ENCODE data around the gene CCL18.
"Not testable (repeated sequence)": the region's sequence is repeated elsewhere in the genome, so short reads cannot be mapped to it uniquely, and the experiment has no call there.

CCL18 gene

DNA sequence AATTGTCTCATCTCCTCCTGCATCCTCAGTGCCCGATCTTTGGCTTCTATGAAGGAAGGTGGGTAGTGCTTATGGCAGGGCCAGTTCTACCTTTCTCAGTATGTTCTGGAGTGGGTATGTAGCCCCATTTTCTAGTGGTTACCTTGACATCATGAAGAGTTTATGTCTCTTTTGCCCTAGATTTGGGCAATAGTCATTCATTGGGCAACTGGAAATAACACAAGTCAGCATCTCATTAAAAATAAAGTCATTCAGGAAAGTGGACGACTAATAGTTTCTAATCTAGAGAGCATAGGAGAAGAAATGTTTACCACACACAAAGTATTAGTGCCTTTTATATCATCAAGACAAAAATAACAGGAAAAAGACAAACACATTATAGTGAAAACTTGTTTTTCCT lies 19.6 kb downstream of the CCL18 start:
- CTCF ChIA-PET = interaction anchor here (1.6 kb wide), 1 partner anchor 11 kb away, joined by 4 read pairs; no protein-coding TSS in a partner anchor
- not testable (repeated sequence) for H3K9me3 Mint-ChIP-seq

DNA sequence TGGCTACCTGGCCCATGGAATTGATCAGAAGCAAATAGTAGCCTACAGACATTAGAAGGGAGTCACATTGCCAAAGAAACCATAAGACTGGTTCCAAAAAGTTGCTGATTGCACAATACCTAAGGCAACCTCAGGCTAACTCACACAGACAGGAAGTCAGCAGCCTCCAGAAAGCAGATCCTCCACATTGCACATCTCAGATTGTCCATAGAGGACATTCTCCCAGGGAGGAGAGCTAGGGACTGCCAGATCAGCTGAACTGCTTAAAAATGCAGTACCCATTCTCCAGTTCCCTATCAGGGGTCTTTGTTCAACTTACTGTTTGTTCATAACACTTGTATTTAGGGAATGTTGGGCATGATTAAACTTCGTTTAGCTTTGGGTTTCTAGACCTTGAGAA lies 21.7 kb downstream of the CCL18 start:
- Mint-ChIP-seq H3K4me1 (peaks cover 11% of the 10 kb centered on the region), H3K9me3 (no peaks in the 10 kb centered on the region), H3K27me3 (peaks cover 37% of the 10 kb centered on the region), H3K27ac (no peak overlapping the region), H3K4me3 (no peak overlapping the region), H3K36me3 (no peaks in the 10 kb centered on the region)
- DNase-seq = no peak
- CTCF ChIA-PET = interaction anchor here (1.0 to 1.5 kb wide), 2 partner anchors 13 to 116 kb away, joined by 3 to 4 read pairs; no protein-coding TSS in a partner anchor

More for the DNA sequence above, 19.6 kb downstream of the CCL18 start:
- Mint-ChIP-seq H3K27me3 (peaks cover 18% of the 10 kb centered on the region), H3K4me1 (peaks cover 11% of the 10 kb centered on the region)
- H3K4me3 Mint-ChIP-seq, H3K36me3 Mint-ChIP-seq, DNase-seq, H3K27ac Mint-ChIP-seq: not testable (repeated sequence)

- H3K4me1 Mint-ChIP-seq = peaks cover 11% of the 10 kb centered on the region
- CTCF ChIA-PET = interaction anchor here (1.0 to 1.5 kb wide), 2 partner anchors 14 to 117 kb away, joined by 3 to 4 read pairs; no protein-coding TSS in a partner anchor
- no peak overlapping the region for H3K27ac Mint-ChIP-seq
- no peak for DNase-seq
- H3K27me3 Mint-ChIP-seq = peaks cover 36% of the 10 kb centered on the region
- no peaks in the 10 kb centered on the region for H3K9me3 Mint-ChIP-seq
- H3K36me3 Mint-ChIP-seq = no peaks in the 10 kb centered on the region
- H3K4me3 Mint-ChIP-seq = no peak overlapping the region
Observed at GRCh38 chr17:36086791-36087190, 22.7 kb downstream of the CCL18 start.

DNA sequence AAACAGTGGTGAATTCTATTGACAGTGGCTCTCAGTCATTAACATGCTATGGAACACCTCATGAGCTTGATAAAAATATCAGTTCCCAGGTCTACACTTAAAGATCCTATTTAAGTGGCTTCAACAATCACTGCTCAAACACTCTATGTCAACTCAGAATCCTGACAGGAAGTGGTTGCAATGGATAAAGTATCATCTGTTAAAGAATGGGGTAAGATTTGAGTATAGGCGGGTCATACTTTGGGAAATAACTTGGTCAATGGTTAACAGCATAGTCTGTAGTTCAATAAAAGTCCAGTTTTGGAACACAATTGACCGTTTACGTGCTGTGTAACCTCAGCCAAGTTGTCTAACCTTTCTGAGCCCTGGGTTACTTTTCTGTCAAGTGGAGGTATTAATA lies 23.4 kb downstream of the CCL18 start:
- H3K27ac Mint-ChIP-seq, H3K4me3 Mint-ChIP-seq, DNase-seq, H3K4me1 Mint-ChIP-seq, H3K36me3 Mint-ChIP-seq, H3K9me3 Mint-ChIP-seq: not testable (repeated sequence)
- peaks cover 37% of the 10 kb centered on the region for H3K27me3 Mint-ChIP-seq
- CTCF ChIA-PET = interaction anchor here (1.5 kb wide), 1 partner anchor 15 kb away, joined by 4 read pairs; no protein-coding TSS in a partner anchor

- CTCF ChIA-PET, H3K9me3 Mint-ChIP-seq, H3K4me3 Mint-ChIP-seq, H3K27ac Mint-ChIP-seq, H3K4me1 Mint-ChIP-seq, H3K36me3 Mint-ChIP-seq, DNase-seq: not testable (repeated sequence)
- peaks cover 34% of the 10 kb centered on the region for H3K27me3 Mint-ChIP-seq
Observed at GRCh38 chr17:36087897-36088572, 24.0 kb downstream of the CCL18 start.

GRCh38 chr17:36088670-36089338 lies 24.7 kb downstream of the CCL18 start:
- CTCF ChIA-PET = interaction anchor here (0.9 kb wide), 1 partner anchor 16 kb away, joined by 4 read pairs; no protein-coding TSS in a partner anchor
- Mint-ChIP-seq H3K4me3 (no peak overlapping the region), H3K4me1 (no peaks in the 10 kb centered on the region), H3K27ac (no peak overlapping the region), H3K9me3 (no peaks in the 10 kb centered on the region), H3K27me3 (peaks cover 34% of the 10 kb centered on the region), H3K36me3 (no peaks in the 10 kb centered on the region)
- DNase-seq = no peak

DNA sequence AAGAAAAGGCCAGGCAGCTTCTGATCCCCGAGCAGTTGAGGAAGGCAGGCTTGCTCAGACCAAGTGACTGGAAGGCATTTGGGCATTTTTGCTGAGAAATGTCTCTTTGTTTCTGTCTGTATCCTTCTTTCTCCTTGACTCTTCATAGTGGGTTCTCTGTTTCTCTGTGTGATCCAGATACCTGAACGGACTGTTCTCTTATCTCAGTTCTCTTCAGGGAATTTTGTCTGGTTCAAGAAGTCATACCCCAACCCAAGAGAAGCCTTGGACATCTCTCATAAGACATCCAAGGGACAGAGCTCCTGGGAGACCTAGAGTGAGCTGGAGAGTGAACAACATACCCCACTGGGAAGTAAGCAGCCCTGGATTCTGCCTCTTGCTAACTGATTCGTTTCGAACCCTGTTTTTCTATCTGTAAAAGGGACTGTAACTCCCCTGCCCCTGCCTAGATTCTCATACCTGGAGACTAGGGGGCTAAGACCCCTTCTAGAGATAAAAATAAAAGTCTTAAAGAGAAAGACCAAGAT lies 25.3 kb downstream of the CCL18 start:
- no peak for DNase-seq
- H3K36me3 Mint-ChIP-seq = no peaks in the 10 kb centered on the region
- peaks cover 39% of the 10 kb centered on the region for H3K27me3 Mint-ChIP-seq
- no peak overlapping the region for H3K4me3 Mint-ChIP-seq
- no peaks in the 10 kb centered on the region for H3K9me3 Mint-ChIP-seq
- H3K27ac Mint-ChIP-seq = no peak overlapping the region
- CTCF ChIA-PET = interaction anchor here (0.9 kb wide), 1 partner anchor 17 kb away, joined by 4 read pairs; no protein-coding TSS in a partner anchor
- no peaks in the 10 kb centered on the region for H3K4me1 Mint-ChIP-seq

DNA sequence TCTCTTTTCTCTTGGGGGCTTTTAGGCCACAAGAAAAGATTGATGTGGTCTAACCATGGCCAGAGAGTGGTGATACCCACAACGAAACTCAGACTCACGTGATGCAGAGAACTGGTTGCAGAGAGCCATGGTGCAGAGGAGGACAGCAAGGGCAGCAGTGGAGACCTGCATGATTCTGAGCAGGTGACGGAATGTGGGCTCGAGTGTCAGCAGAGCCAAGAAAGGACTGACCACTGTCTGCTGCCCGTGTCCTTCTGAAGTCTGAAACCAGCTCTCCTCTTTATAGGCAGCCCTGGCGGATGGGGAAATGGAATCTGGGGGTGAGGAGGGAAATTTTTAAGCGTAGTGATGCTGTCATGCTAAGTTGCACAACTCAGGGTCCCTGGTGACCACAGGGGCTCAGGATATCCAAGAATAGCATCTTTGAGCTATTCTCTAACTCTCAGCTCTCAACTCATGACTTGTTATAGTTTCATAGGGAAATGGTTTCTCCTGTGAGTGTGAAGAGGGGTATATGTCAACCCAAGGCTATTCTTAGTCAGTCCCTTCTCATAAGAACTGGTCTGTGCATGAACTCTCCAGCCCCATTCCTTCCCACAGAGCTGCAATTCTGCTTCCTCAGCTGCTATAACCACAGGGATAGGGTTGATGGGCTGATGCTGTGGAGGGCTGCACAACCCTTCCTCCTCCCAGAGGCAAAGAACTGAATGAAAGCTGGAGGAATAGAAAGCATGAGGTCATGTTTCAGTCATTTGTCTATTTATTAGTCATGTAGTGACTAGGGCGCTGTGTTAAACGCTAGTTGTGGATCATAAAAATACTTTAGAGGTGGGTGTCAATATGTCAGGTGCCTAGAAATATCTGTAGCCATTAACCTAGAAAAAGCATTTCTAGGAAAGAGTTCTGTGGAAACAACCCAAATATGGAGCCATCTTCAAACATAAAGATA lies 26.1 kb downstream of the CCL18 start, which contains the start of gene CCL3:
TSS of gene CCL3 (minus strand) at position 256 of the 949 bp plus-strand sequence. CDS start at position 171, 85 bp downstream.
- Mint-ChIP-seq H3K36me3 (no peaks in the 10 kb centered on the region), H3K4me1 (no peaks in the 10 kb centered on the region), H3K4me3 (no peak within 1 kb of the TSS), H3K27ac (no peak within 1 kb of the TSS), H3K27me3 (peaks cover 45% of the 10 kb centered on the region), H3K9me3 (no peaks in the 10 kb centered on the region)
- DNase-seq = no peak
- CTCF ChIA-PET = no interaction called here

DNA sequence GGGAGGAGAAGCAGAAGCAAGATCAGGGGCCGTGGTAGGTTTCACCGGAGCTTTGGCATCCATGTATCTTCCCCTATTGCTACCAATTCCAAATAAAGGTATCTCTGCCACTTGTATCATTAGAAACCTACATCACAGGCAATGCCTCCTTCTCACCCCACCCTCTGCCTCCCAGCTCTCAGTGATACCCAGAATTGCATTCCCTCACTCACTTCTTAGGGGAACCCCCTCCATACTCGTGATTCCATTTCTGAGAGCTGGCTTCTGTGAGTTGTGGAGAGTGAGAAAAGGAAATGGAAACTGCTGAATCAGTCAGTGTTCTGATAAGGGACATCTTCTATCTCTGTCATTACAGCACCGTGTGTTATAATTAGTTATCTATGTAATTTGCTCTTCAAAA lies 28.2 kb downstream of the CCL18 start:
- H3K4me1 Mint-ChIP-seq = no peaks in the 10 kb centered on the region

DNA sequence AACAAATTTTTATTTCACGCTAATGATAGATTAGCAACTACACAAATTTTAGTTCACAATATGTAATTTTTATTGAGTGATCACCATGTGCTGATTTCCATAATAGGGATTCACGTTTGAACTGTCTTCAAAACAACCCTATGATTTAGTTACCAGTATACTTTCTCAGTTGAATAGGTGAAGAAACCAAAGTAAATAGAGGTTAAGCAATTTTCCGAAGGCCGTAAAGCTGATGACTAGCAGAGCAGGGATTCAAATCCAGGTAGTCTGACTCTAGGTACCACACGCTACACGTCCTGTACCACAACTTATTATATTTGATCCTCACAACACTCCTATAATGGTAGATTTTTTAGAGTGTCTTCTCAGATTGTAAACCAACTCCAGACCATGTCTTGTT lies 28.6 kb downstream of the CCL18 start:
- peaks cover 49% of the 10 kb centered on the region for H3K27me3 Mint-ChIP-seq
- DNase-seq, H3K9me3 Mint-ChIP-seq, H3K4me3 Mint-ChIP-seq, H3K36me3 Mint-ChIP-seq, H3K4me1 Mint-ChIP-seq, H3K27ac Mint-ChIP-seq: not testable (repeated sequence)
- CTCF ChIA-PET = interaction anchor here (1.3 kb wide), 1 partner anchor 14 kb away, joined by 4 read pairs; no protein-coding TSS in a partner anchor

More for the DNA sequence above, 28.2 kb downstream of the CCL18 start:
- DNase-seq = no peak
- no peaks in the 10 kb centered on the region for H3K9me3 Mint-ChIP-seq
- peaks cover 49% of the 10 kb centered on the region for H3K27me3 Mint-ChIP-seq
- H3K27ac Mint-ChIP-seq = no peak overlapping the region
- no peak overlapping the region for H3K4me3 Mint-ChIP-seq
- CTCF ChIA-PET = interaction anchor here (1.3 kb wide), 1 partner anchor 14 kb away, joined by 4 read pairs; no protein-coding TSS in a partner anchor
- no peaks in the 10 kb centered on the region for H3K36me3 Mint-ChIP-seq

GRCh38 chr17:36094232-36094631 lies 30.2 kb downstream of the CCL18 start:
- CTCF ChIA-PET = no interaction called here
- H3K36me3 Mint-ChIP-seq = no peaks in the 10 kb centered on the region
- no peak overlapping the region for H3K4me3 Mint-ChIP-seq
- no peak overlapping the region for H3K27ac Mint-ChIP-seq
- no peak for DNase-seq
- H3K9me3 Mint-ChIP-seq = no peaks in the 10 kb centered on the region
- H3K4me1 Mint-ChIP-seq = no peaks in the 10 kb centered on the region
- peaks cover 44% of the 10 kb centered on the region for H3K27me3 Mint-ChIP-seq

GRCh38 chr17:36094746-36095145 lies 30.7 kb downstream of the CCL18 start:
- Mint-ChIP-seq H3K36me3 (no peaks in the 10 kb centered on the region), H3K4me1 (no peaks in the 10 kb centered on the region), H3K9me3 (no peaks in the 10 kb centered on the region), H3K27ac (no peak overlapping the region), H3K27me3 (peaks cover 39% of the 10 kb centered on the region), H3K4me3 (no peak overlapping the region)
- CTCF ChIA-PET = no interaction called here
- no peak for DNase-seq

- H3K4me3 Mint-ChIP-seq = no peak overlapping the region
Observed at GRCh38 chr17:36095992-36096391, 31.9 kb downstream of the CCL18 start.

GRCh38 chr17:36099004-36099403 lies 34.9 kb downstream of the CCL18 start:
- peaks cover 37% of the 10 kb centered on the region for H3K27me3 Mint-ChIP-seq
- H3K27ac Mint-ChIP-seq, DNase-seq, CTCF ChIA-PET, H3K4me3 Mint-ChIP-seq, H3K9me3 Mint-ChIP-seq, H3K36me3 Mint-ChIP-seq, H3K4me1 Mint-ChIP-seq: not testable (repeated sequence)

More at GRCh38 chr17:36095992-36096391, 31.9 kb downstream of the CCL18 start:
- DNase-seq = no peak
- Mint-ChIP-seq H3K27ac (no peak overlapping the region), H3K4me1 (no peaks in the 10 kb centered on the region), H3K27me3 (peaks cover 36% of the 10 kb centered on the region), H3K9me3 (no peaks in the 10 kb centered on the region), H3K36me3 (no peaks in the 10 kb centered on the region)
- CTCF ChIA-PET = no interaction called here
